ENCODE measurements around the gene RFX2.
A peak's percentile ranks its signal among the peaks of the same experiment; 100 is the strongest.
"Not testable (repeated sequence)": the region's sequence is repeated elsewhere in the genome, so short reads cannot be mapped to it uniquely, and the experiment has no call there.

The RFX2 gene

DNA sequence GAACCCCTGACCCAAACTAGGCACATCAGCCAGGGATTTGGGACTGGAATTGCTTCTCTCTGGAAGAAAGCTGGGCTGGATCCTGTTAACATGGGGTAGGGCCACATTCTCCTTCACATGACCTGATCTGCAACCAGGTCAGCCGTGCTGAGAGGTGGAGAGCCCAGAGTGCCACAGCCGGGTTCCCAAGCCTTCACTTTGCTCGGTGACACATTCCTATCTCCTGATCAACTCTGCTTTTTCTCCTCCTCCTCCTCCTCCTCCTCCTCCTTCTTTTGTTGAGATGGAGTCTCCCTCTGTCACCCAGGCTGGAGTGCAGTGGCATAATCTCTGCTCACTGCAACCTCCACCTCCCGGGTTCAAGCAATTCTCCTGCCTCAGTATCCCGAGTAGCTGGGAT is 124.5 kb downstream of the RFX2 start:
- DNase-seq, result not testable (repeated sequence)

DNA sequence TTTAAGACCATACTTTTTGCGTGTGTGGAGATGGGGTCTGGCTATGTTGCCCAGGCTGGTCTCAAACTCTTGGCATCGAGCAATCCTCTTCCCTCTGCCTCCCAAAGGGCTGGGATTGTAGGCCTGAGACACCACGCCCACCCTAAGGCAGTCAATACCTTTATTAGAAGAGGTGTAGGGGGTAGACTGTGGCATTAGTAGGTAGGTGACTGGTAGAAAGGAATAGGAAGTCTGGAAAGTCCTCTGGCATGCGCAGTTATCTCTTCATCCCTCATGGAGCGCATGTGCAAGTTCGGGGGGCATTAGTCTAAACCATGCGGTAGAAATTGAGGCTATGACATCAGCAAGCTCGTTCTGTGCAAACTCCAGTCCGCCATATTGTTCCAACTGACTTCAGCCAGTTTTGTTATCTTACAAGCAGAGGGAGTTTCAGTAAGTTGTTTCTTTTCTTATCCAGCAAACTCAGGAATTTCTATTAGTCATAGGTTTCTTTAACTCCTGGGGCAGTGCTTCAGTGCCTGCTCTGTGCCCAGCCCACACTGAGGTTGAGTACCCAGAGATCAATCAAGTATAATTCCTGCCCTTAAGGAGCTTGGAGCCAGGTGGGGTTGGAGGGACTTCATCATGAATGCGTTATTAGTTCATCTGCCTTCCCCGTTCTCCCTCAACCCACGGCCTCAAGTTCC is 125.1 kb downstream of the RFX2 start:
- DNase-seq, result peak; percentile 64

DNA sequence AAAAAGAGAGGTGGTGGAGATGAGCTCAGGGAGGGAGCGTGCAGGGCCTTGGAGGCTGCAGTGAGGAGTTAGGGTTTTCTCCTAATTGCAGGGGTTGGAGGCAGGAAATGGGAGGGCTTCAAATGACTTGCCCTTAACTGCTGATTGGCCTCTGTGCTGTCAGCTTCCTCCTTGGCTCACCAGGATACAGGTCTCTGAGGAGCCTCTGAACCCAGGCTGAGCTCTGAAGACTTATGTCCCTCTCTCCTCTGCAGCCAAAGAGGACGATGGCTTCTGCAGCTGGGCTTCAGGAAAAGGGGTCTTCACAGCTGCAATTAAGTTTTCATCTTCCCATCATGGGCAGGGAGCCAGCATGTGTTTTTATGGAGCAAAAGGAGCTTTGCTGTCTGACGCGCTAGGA is 125.7 kb downstream of the RFX2 start:
- peak; percentile 38 for DNase-seq

DNA sequence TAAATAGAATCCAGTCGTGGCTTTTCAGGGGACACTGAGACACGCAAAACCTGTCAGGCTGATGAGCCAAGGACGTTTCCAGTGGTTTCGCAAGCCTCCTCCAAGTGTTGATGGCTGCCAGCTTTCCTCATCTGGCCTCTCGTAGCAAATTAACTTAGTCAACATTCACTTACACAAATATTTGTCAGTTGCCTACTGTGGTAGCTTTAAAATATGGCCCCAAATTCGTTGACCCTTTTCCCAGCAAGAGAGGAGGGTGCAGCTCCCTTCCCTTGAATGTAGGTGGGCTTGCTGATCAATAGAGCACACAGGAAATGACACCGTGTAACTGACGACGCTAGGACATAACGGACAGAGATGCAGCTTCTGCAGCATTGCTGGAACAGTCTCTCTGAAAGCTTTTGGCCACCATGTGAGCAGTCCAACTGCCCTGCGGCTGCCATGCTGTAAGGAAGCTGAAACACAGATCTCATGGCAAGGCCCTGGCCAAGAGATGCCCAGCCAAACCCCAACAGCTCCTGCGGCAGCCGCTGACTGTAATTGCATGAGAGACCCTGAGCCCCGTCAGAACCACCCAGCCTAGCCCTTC is 126.8 kb downstream of the RFX2 start:
- no peak for DNase-seq

DNA sequence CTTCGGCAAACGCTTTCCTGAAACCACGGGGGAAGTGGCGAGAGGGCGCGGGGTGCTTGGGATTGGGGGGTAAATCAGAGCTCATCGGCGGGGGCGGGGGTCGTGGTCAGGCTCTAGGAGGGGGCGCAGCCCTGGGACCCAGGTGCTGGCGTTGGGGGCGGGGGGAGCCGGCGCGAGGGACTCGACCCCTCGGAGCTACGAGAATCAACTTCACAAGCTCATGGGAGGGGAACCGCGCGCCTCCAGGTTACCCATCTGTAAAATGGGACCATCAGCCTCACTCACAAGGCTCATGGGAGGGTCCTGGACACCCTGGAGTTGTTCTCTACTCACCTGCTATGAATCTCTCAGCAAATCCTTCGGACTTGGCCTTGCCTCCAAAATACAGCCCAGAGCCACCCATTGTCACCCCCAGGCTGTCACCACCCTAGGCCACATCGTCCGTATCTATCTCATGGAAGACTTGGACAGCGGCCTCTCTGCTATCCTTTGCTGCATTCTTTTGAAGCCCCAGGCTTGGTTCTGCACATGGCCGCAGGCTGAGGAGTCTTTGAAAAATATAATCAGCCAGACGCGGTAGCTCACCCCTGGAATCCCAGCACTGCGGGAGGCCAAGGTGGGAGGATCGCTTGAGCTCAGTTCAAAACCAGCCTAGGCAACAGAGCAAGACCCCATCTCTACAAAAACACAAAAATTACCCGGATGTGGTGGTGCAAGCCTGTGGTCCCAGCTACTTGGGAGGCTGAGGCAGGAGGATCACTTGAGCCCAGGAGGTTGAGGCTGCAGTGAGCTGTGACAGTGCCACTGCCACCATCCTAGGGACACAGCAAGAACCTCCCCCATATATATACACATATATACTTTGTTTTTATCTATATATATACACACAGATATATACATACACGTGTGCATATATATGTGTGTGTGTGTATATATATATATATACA is 131.4 kb downstream of the RFX2 start:
- DNase-seq, result peak; percentile 30

DNA sequence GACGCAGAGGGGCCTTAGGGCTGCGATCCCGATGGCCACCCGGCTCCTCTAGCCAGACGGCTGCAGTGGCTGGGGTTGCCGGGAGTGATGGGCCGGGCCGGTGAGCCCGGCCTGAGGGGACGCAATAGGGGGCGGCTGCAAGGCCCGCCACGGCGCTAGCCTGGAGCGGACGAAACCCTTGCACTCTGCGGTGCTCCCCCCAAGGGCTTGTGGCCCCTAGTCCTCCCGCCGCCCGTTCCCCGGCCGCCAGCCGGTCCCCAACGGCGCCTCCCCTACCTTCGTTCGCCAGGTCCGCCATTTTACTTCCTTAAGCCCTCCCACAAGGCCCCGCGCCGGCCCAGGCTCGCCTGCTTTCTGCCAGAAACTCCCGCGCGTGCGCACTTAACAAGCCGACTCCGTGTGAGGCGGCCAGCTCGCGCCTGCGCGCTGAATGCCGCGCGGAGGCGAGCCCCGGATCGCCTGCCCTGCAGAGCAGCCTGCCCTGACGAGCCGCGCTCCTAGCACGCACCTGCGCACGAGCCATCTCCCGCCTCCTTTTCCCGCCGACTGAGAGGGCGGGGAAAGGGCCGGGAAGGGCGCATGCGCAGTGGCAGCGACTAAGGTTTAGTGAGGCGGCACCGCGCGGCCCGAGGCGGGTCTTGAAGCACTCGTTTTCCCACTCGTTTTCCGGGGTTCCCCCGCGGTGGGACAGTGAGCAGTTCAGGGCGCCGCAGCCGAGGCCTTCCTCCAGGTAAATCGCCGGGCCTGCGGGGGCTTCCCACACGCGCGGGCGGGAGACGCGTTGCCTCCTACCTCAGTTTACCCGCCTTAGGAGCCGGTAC is 132.3 kb downstream of the RFX2 start, which contains the start of gene RANBP3:
Gene RANBP3, minus strand, starts transcription at position 356 of the 821 bp plus-strand sequence. Its CDS starts 58 bp downstream, at position 298.
- DNase-seq, result peak; percentile 100

DNA sequence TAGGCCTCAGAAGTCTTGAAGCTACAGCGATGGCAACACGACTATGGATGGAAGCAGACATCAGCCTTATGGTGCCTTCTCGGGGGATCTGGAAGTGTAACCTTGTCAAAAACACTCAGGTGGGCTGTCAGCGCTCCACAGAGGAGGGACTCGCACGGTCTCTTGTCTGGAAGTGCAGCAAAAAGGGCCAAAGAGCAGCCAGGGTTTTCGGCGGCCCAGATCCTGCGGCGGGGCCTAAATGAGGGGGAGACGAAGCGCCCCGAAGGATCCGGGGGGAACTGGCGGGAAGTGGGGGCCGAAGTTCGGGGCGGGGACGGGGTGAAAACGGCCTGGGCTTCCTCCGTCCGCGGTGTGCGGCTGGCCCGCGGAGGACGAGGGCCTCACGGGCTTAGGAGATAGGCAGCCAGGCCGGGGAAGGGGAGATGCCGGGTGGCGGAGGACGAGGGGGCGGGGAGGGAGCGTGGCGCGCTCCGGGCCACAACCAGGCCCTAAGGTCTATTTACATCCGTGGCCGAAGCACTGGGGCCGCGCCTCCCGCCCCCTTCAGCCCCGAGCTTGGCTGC is 133.0 kb downstream of the RFX2 start:
- no peak for DNase-seq

DNA sequence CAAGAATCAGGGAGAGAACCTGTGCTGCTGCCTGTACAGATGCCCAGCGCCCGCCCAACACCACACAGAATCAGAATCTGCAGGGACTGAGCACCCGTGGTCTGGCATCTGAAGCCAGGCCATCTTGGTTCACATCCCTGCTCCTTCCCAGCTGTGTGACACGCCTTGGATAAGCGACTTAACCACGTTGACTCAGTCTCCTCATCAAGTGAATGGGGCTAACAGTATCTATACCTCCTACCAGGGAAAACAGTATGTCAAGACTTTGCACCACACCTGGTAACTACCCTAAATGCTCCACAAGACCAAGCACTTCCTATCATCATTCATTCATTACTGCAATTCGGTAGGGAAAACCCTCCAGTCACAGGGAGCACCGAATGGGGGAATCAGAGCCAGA is 133.5 kb downstream of the RFX2 start:
- no peak for DNase-seq

DNA sequence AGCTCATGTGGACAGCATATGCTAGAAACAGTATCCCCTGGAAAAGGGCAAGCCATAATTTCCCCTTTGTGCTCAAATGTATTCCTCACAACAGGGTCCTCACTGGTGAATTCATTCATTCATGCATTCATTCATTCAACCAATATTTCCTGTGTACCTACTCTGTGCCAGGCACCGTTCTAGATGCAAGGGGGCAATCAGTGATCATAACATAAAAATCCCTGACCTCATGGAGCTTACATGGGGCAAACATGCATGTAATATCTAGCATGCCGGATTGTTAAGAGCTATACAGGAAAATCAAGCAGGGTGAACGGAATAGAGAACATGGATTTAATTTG is 134.9 kb downstream of the RFX2 start:
- no peak for DNase-seq

DNA sequence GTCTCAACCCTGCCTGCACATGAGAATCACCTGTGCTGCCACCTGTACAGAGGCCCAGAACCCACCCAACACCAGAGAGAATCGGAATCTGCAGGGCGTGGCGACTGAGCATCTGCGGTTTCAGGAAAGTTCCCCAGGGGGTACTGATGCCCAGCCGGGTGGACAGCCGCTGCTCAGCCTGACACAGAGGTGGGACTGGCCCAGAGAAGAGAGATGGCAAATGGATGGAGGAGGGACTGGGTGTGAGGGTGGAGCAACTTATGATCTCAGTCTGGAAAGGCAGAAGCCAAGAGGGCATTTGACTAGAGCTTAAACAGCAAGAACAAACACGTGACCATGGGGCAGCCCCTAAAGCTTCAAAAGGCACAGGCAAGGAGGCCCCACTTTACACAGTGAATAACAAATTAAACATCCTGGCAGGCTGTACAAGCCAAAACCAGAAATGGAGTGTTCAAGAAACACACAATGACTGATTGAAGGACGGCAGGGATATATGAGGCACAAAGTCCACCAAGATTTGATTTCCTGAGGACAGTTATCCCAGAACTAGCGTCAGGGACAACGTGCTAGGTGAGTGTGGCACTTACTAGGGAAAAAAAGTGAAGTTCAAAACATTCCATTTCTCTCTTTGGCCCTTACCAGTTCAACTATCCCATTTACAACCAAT is 135.4 kb downstream of the RFX2 start:
- no peak for DNase-seq

DNA sequence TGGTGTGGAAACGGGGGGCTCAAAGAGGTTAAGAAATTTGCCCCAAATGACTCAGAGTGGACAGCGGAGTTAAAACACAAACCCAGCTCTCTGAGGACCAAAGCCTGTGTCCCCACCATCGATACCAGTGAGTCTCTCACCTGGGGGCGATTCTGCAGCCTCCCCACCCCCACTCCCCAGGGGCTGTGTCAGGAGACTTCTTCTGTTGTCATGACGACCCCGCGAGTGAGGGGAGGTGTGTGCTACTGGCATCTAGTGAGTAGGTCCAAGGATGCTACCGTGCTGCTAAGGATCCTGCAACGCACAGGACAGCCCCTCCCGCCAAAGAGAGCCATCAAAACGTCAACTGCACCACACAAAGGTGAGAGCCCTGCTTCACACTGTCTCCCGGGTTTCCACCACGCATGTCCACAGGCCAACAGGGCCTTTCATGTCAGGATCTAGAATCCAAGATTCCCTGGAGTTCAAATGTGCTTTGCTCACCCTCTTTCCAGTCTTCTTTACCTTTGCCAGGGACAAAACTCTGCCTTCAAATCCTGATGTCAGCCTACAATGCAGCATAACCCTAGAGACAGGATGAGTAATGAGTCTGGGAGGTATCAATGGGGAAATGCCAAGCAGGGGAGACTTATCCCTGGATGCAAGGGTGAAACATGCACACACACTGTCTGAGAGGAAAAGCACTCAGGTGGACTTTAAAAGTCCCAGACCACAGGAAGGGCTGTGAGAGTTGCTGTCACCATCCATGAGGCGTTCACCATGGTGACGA is 136.2 kb downstream of the RFX2 start:
- DNase-seq, result no peak

DNA sequence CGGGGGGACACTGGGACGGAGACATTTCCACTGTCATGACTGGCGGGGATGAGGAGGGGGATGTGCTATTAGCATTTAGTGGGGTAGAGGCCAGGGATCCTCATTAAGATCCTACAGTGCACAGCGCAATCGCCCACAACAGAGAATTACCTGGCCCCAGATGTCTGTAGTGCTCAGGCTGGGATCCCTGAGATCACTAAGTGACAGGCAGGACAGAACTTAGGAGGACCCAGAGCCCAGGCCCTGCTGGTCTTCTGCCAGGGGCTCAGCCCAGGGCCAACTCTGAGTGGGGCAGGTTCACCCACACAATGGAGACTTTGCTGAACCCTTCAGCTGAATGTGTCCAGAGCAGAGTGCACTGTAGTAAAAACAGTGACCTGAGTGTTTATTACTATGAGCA is 136.9 kb downstream of the RFX2 start:
- DNase-seq, result no peak

DNA sequence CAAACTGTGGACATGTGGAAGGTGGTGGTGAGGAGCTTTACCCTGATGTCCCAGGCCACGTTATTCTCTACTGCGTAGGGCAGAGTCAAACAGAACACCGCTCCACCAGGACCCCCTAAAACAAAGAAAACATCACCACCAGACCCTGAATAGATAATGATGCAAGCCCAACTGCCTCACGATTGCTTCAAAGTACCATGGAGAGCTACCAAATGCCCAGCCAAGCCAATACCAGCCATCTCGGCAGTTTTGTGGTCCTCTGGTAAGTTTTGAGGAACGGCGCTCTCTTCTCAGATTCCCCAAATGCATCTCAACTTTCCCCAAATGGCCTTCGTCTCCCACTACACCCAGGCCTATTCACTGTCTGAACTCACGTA is 138.0 kb downstream of the RFX2 start:
- DNase-seq, result no peak

DNA sequence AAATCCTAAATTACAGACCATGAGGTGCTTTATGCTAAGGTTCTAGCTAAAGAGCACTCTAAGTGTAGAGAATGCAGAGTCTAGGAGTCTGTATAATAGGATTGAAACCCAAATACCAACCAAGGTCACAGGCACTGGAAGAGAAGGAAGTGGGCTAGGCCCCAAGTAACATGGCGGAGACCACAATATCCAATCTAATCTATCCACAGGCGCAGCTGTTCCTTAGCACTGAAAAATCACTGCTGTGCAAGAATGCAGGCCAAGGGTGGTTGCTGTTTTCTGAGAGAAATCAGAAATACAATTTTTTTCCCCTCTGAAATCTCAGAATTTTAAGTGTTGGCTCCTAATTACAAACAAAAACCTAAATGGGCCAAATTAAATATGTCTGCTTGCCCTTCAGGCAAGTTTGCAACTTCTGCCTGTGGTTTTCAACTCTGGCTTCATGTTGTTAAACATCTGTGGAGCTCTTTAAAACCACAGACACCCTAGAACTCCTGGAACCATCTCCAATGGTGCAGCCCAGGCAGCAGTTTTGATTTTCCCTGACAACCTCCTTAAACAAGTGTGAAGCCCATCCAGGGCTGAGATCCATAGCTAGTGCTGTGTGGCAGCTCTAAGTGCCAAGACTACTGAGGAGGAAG is 138.5 kb downstream of the RFX2 start:
- peak; percentile 67 for DNase-seq

DNA sequence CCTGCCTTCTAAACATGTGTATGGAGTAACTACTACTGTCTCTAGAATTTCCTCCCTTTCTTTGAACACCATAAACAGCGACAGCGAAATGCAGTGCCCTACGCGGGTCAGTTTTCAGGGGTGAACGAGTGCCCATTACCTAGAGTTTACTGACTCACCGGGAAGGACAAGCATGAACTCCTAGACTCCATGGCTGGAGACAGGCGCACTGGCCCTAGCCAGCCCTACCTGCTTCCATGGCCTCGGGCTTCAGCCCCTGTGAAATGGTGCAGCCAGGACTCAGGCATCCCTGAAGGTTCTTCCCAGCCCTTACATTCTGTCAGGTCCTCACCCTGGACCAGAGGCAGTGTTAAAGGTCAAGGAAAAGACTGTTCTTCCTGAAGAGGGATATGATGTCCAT is 140.8 kb downstream of the RFX2 start:
- no peak for DNase-seq

DNA sequence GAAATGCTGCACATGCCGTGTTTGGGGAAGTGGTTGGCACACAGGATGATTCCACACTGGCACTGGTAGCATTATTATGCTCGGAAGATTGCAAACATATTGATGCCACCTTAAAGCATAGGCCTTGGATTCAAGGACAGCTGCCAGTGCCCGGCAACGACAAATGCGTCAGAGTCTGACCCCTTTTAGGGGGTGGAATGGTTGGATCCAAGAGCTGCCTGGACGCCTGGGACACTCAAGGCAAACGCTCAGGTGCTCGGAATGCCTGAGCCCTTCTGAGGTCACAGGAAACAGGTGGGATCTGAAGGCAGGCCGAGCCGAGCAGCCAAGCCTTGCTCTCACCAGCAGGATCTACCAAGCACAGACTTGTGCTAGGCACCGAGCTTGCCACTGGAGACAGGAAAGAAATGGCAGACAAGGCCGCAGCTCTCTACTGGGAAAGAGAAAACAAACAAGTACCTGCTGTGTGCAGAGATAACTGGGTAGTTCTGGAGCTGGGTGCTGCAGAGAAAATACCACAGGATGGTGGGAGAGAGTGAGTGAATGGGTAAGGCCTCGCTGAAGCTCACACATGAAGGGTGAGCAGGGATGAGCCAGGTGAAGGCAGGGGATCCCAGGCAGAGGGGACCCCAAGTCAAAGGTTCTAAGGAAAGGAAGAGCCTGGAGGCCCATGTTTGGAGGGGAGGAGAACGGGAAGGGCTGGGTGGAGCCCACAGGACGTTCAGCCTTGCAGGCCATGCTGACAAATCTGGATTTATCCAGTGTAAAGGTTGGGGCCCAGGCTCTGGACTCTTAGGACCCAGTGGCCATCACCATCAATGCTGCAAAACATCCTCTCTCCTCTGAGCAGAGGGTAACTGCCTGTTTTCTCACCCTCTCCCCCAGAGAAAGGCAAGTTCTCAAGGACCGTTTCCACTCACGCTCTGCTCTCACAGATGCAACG is 141.6 kb downstream of the RFX2 start:
- no peak for DNase-seq

DNA sequence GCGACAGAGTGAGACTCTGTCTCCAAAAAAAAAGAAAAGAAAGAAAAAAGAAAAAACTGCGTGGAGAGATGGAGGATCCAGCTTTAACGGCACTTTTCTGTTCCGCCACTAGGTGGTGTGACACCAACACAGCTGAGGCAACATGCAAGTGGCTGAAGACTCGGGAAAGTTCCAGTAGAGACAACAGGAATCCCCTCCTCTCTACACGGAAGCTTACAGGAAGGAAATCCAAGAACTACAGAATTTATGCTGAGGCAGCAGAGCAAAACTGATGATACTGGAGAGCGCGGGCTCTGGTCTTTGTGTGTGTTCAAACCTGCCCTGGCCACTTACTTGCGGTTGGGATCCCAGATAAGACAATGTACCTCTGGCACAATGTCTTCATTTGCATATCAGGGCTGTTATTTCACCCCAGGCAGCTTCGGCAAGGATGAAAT is 142.3 kb downstream of the RFX2 start:
- peak; percentile 86 for DNase-seq

DNA sequence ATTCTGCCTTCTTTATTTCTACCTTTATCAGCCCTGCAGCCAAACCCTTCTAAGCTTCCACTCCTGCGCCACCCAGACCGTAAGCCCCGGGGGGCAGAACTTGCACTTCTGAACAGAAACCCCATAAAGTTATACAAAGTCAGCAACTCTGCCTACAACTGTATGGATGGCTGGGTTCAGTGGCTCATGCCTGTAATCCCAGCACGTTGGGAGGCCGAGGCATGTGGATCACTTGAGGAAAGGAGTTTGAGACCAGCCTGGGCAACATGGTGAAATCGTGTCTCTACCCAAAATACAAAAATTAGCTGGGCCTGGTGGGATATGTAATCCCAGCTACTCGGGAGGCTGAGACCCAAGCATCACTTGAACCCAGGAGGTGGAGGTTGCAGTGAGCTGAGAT is 142.7 kb downstream of the RFX2 start:
- DNase-seq, result no peak

DNA sequence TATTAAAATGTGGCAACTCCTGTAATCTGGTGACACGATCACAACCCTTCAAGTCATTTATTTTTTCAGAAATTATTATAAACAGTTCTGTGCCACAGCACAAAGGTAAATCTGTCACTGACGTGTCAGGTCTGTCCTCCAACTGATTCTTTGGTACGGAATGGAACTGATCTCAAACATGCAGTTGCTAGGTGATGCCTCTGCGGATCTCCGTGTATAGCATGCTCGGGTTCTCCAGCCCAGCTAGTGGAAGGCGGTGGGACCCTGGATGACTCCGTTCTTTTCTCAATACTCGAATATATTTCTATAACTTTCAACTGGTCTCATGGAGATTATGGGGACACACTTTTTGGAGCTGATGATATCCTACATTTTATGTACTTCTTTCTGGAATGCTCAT is 143.4 kb downstream of the RFX2 start:
- DNase-seq, result no peak

DNA sequence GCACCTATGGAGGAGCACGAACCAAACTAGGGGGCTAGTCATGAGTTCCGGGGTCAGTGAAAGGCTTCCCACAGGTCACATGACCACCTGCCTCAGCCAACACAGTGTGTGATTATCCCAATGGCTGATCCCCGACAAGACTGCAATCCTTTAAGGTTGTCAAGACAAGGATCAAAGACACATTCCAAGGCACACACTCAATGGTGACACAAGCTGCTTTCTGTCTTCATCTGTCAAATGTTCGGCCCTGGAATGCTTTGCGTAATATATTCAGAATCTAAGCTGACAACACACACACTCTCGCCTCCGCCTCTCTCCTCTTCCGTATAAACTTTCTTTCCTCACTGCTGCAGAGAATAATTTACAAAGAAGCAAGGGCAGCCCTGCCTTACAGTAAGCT is 144.1 kb downstream of the RFX2 start:
- no peak for DNase-seq

All from hematopoietic multipotent progenitor cell treated with erythropoietin and hydrocortisone succinate and interleukin-3 and kit ligand, for 6 days (in vitro differentiated cells).